GM18868 (cell line): ENCODE data around the gene TMEM25.
A peak's percentile ranks its signal among the peaks of the same experiment; 100 is the strongest.
"Not testable (repeated sequence)": the region's sequence is repeated elsewhere in the genome, so short reads cannot be mapped to it uniquely, and the experiment has no call there.

Source experiments
- ATAC-seq: cut with Tn5 transposase; IDR thresholded peaks from one replicate; pipeline ENCODE4 v1.9.1; 2021; ENCODE audit warnings: mild to moderate bottlenecking, moderate library complexity; ENCODE audit not compliant: unreplicated experiment

TMEM25 gene

GRCh38 chr11:118530683-118531596, at the start of gene TMEM25:
TMEM25 (plus strand) TSS chr11:118531192; CDS start chr11:118531802, 610 bp downstream.
- ATAC-seq: peak; percentile 72

- ATAC-seq: not testable (repeated sequence)
Observed at GRCh38 chr11:118481238-118481637, 49.8 kb upstream of the TMEM25 start.

DNA sequence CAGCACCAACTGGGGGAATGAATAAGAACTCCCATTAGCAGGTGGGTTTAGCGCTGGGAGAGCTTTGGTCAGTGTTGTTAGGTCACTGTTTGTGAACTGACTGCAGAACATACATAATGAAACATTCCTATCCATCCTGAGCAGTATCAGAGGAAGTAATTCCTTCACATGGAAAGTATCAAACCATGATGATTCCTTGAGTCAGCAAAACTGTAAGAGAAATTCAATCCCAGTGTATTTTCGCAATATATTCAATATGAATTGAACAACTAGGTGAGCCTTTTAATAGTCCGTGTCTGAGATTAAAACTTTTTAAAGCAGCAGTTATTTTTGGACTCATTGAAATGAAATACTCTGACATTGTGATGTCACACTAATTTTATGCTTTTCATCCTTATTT, 46.6 kb upstream of the TMEM25 start:
- no peak for ATAC-seq

GRCh38 chr11:118485273-118485672, 45.7 kb upstream of the TMEM25 start:
- ATAC-seq: no peak

DNA sequence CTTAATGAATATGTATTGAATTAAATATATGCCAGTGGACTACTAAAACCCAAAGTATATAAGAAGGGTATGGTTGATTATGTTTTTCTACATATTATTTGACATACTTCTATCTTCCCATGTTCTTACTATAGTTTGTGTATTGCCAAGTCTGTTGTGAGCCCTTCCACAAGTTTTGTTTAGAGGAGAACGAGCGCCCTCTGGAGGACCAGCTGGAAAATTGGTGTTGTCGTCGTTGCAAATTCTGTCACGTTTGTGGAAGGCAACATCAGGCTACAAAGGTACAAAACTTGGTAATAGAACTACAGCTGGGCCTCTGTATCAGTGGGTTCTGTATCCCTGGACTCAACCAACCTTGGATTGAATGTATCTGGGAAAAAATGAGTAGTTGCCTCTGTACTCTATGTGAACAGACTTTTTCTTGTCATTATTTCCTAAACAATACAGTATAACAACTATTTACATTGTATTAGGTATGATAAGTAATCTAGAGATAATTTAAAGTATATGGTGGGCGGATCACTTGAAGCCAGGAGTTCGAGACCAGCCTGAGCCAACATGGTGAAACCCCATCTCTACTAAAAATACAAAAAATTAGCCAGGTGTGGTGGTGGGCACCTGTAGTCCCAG, 42.4 kb upstream of the TMEM25 start:
- no peak for ATAC-seq

GRCh38 chr11:118491041-118491440, 40.0 kb upstream of the TMEM25 start:
- ATAC-seq: no peak

- no peak for ATAC-seq
Observed at GRCh38 chr11:118497831-118498230, 33.2 kb upstream of the TMEM25 start.

DNA sequence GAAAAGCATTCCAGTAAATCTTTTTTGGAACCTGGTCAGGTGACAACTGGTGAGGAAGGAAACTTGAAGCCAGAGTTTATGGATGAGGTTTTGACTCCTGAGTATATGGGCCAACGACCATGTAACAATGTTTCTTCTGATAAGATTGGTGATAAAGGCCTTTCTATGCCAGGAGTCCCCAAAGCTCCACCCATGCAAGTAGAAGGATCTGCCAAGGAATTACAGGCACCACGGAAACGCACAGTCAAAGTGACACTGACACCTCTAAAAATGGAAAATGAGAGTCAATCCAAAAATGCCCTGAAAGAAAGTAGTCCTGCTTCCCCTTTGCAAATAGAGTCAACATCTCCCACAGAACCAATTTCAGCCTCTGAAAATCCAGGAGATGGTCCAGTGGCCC, 27.8 kb upstream of the TMEM25 start:
- no peak for ATAC-seq

DNA sequence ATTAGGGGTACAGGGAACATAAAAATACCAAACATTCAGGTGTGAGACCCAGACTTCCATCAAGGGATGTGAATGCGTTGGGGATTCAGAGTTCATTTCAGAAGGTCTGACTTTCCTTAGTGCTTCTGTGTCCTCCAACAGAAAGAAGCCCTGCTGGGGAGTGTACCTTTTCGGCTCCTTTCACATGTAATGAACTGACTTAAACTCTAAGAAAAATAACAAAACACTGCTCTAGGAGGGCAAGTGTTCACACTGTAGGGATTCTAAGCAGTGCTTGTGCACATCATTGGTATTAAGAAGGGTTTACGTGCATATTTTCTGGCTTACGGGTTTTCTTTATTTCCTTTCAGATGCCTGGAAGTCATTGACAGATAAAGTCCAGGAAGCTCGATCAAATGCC, 19.4 kb upstream of the TMEM25 start:
- ATAC-seq: no peak

GRCh38 chr11:118514103-118514502, 16.9 kb upstream of the TMEM25 start:
- no peak for ATAC-seq

DNA sequence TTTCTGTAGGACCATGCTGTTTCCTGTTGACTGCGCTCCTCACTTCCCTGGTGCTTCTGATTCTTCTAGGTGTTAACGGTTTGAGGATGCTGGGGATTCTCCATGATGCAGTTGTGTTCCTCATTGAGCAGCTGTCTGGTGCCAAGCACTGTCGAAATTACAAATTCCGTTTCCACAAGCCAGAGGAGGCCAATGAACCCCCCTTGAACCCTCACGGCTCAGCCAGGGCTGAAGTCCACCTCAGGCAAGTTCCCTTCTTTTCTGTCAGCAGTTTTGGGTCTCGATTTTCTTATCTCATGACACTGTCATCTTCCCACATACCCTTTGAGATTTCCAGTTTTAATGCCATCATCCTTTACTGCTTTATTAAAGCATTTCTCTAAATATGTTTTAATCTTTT, 11.4 kb upstream of the TMEM25 start:
- ATAC-seq: no peak

GRCh38 chr11:118521892-118522311, 9.1 kb upstream of the TMEM25 start:
- ATAC-seq: peak; percentile 40

DNA sequence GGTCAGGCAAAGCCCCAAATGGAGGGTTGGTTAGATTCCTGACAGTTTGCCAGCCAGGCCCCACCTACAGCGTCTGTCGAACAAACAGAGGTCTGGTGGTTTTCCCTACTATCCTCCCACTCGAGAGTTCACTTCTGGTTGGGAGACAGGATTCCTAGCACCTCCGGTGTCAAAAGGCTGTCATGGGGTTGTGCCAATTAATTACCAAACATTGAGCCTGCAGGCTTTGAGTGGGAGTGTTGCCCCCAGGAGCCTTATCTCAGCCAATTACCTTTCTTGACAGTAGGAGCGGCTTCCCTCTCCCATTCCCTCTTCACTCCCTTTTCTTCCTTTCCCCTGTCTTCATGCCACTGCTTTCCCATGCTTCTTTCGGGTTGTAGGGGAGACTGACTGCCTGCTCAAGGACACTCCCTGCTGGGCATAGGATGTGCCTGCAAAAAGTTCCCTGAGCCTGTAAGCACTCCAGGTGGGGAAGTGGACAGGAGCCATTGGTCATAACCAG, 8.4 kb upstream of the TMEM25 start:
- no peak for ATAC-seq

DNA sequence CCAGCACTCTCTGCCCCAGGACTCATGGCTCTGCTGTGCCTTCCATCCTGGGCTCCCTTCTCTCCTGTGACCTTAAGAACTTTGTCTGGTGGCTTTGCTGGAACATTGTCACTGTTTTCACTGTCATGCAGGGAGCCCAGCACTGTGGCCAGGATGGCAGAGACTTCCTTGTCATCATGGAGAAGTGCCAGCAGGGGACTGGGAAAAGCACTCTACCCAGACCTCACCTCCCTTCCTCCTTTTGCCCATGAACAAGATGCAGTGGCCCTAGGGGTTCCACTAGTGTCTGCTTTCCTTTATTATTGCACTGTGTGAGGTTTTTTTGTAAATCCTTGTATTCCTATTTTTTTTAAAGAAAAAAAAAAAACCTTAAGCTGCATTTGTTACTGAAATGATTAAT, 6.6 kb upstream of the TMEM25 start:
- no peak for ATAC-seq

GRCh38 chr11:118524757-118525470, 6.1 kb upstream of the TMEM25 start:
- no peak for ATAC-seq

DNA sequence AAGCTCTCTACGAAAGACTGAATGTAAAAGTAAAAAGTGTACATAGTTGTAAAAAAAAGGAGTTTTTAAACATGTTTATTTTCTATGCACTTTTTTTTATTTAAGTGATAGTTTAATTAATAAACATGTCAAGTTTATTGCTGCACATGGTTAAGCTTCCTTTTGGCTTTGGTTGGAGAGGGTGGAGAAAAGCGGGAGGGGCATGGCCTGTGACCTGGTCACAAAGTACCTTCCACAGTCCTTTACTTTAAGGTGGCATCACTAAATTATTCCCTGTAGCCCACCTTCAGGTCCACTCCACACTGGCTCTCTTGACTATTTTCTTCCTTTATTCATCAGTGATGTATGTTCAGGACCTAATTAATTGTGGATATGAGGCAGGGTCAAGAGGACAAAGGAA, 4.3 kb upstream of the TMEM25 start:
- ATAC-seq: no peak

GRCh38 chr11:118527109-118527508, 3.9 kb upstream of the TMEM25 start, which contains the start of gene TTC36:
TTC36 (plus strand) TSS chr11:118527474; CDS start chr11:118527495, 21 bp downstream.
- no peak for ATAC-seq

DNA sequence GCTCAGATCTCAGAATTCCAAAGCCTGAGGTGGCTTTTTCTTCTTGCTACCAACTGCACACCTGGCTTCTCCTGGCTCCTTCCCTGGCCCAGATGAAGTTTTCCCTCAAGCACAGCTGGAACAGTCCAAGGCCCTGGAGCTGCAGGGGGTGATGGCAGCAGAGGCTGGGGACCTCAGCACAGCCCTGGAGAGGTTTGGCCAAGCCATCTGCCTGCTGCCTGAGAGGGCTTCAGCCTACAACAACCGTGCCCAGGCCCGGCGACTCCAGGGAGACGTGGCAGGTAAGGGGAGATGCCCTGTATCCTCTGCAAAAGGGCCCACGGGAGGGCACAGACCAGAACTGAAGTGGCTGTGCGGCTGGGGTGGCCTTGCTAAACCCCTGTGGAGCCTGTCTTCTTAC, 2.5 kb upstream of the TMEM25 start:
- no peak for ATAC-seq

- no peak for ATAC-seq
Observed at GRCh38 chr11:118529584-118530175, 1.3 kb upstream of the TMEM25 start.

DNA sequence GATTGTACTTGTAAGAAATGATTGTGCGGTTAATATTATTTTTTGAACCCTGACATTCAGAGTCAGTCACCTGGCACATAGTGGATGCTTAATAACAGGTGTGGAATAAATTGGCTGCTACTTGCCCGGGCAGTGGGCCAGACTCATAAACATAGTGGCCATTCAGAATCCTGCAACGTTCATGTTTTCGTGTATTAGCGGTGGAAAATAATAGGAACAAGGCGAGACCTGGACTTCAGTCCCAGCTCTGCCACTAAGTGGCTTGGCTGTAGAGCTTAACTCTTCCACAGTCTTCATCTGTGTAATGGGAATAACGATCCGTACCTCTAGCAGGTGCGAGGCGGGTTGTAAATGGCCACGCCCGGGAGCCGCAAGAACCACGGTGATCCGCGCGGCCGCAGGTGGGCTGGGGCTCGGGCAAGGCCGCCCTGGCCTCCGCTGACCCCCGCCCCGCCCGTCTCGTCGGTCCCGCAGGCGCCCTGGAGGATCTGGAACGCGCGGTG, 761 bp upstream of the TMEM25 start:
- no peak for ATAC-seq
